Measurements from ENCODE around the gene FAR2.
"Not testable (repeated sequence)": the region's sequence is repeated elsewhere in the genome, so short reads cannot be mapped to it uniquely, and the experiment has no call there.

Gene FAR2

GRCh38 chr12:29176941-29177340 is 27.9 kb downstream of the FAR2 start (continued):
- TF ChIP-seq, protein P1, sequence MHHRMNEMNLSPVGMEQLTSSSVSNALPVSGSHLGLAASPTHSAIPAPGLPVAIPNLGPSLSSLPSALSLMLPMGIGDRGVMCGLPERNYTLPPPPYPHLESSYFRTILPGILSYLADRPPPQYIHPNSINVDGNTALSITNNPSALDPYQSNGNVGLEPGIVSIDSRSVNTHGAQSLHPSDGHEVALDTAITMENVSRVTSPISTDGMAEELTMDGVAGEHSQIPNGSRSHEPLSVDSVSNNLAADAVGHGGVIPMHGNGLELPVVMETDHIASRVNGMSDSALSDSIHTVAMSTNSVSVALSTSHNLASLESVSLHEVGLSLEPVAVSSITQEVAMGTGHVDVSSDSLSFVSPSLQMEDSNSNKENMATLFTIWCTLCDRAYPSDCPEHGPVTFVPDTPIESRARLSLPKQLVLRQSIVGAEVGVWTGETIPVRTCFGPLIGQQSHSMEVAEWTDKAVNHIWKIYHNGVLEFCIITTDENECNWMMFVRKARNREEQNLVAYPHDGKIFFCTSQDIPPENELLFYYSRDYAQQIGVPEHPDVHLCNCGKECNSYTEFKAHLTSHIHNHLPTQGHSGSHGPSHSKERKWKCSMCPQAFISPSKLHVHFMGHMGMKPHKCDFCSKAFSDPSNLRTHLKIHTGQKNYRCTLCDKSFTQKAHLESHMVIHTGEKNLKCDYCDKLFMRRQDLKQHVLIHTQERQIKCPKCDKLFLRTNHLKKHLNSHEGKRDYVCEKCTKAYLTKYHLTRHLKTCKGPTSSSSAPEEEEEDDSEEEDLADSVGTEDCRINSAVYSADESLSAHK (tag by site-specific recombination; IDR thresholded peaks at IDR 0.05) = no peak
- TF ChIP-seq ZNF626 (tag by site-specific recombination; IDR thresholded peaks at IDR 0.05) (no peak), ZNF530 (tag by site-specific recombination; IDR thresholded peaks at IDR 0.05; ENCODE audit: low read depth) (no peak), ZNF324 (tag by site-specific recombination; IDR thresholded peaks at IDR 0.05) (no peak), REPIN1 (tag by site-specific recombination; IDR thresholded peaks at IDR 0.05; ENCODE audit: low read depth) (no peak), KLF1 (tag by site-specific recombination; IDR thresholded peaks at IDR 0.05) (no peak), PRDM2 (tag by site-specific recombination; IDR thresholded peaks at IDR 0.05; ENCODE audit: borderline replicate concordance) (no peak), ZNF837 (tag by site-specific recombination; IDR thresholded peaks at IDR 0.05) (no peak), ZIC2 (tag by site-specific recombination; IDR thresholded peaks at IDR 0.05) (no peak), ZNF449 (tag by site-specific recombination; IDR thresholded peaks at IDR 0.05) (no peak), ZBTB44 (tag by site-specific recombination; IDR thresholded peaks at IDR 0.05) (no peak), MZF1 (tag by site-specific recombination; IDR thresholded peaks at IDR 0.05; ENCODE audit: borderline replicate concordance) (no peak), ZNF776 (tag by site-specific recombination; IDR thresholded peaks at IDR 0.05; ENCODE audit: borderline replicate concordance) (no peak)

DNA sequence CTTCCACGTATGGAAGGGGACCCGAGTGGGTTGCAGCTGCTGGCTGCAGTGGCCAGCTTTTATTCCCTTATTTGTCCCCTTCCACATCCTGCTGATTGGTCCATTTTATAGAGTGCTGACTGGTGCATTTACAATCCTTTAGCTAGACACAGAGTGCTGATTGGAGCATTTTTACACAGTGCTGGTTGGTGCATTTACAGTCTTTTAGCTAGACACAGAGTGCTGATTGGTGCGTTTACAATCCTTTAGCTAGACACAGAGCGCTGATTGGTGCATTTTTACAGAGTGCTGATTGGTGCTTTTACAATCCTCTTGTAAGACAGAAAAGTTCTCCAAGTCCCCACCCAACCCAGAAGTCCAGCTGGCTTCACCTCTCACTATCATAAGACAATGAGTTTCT is 33.2 kb downstream of the FAR2 start:
- CTCF ChIA-PET = interaction anchor here (0.6 kb wide), 1 partner anchor 91 kb away, joined by 4 read pairs; no protein-coding TSS in a partner anchor
- H3K9me3 ChIP-seq (ENCODE audit: control insufficient read depth, insufficient read depth, low read depth, low read length); H3K27ac ChIP-seq (ENCODE audit: extremely low read depth, low read depth, low read length); H3K4me3 ChIP-seq (ENCODE audit: low read depth, low read length); H3K4me1 ChIP-seq (ENCODE audit: control insufficient read depth, insufficient read depth, low read length); POLR2A ChIA-PET; H3K36me3 ChIP-seq (ENCODE audit: control insufficient read depth in 2 of 2, insufficient read depth in 1 of 2, low read length in 2 of 2): not testable (repeated sequence)
